ENCODE data around the gene CHST11.
"Not testable (repeated sequence)": the region's sequence is repeated elsewhere in the genome, so short reads cannot be mapped to it uniquely, and the experiment has no call there.

The CHST11 gene

DNA sequence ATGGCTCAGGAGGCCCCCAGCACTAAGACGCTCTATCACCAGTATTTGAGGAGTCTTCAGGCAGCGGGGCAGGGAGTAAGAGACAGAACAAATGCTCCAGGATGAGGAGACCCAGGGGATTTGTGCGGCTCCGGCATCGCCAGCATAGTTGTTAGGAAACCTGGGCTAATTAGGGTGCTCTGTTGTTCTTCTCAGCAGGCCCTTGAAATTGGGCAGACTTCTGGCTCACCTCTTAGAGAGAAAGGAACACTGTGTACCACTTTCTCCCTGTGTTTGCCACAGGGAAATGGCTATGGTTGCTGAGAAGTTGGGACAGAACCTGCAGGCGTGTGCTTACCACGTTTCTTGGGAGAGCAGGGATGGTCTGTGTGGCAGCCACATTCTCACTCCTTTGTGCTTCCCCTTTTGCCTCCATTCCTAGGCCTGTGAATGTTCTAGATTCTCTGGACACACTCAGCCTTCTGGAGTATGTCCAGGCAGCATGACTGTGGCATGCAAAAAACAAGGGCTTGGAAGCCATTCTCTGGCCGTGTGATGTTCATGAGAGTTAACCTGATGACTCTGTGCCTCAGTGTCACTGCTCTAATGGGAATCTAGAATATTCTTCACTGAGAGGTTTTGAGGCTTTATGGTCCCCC lies 109.0 kb downstream of the CHST11 start:
- no peak for DNase-seq (ENCODE audit: low spot score)

DNA sequence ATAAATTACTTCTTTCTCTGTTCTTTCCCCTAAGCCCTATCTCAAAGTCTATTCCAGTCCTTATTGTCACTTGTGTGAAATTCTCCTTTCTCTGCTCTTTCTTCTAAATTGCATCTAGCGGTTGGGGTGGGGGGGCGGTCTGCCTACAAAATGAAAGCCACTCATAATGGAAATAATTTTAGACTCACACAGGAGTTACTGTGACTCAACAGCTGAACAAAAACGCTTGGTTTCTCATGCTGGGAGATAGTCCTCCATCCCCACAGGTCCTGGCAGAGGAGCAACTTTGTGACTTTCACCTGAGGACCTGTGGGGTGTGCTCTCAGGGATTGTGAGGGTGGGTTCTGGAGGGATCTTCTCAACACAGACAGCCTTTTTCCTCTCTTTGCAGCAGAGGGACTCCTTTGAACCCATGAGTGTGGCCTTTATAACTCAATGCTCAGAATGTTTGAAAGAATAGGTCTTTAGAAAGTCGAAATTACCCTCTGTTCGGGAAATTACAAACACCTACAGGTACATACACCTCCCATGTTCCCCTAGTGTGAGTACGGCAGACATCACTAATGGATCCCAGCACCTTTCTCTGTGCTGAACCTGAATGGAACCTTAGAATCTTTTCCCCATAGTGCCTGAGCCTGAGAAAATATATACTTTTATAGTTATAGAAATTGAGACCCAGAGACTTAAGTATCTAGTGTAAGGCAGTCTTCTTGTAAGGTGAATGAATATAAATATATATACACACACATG lies 109.7 kb downstream of the CHST11 start:
- no peak for DNase-seq (ENCODE audit: low spot score)

DNA sequence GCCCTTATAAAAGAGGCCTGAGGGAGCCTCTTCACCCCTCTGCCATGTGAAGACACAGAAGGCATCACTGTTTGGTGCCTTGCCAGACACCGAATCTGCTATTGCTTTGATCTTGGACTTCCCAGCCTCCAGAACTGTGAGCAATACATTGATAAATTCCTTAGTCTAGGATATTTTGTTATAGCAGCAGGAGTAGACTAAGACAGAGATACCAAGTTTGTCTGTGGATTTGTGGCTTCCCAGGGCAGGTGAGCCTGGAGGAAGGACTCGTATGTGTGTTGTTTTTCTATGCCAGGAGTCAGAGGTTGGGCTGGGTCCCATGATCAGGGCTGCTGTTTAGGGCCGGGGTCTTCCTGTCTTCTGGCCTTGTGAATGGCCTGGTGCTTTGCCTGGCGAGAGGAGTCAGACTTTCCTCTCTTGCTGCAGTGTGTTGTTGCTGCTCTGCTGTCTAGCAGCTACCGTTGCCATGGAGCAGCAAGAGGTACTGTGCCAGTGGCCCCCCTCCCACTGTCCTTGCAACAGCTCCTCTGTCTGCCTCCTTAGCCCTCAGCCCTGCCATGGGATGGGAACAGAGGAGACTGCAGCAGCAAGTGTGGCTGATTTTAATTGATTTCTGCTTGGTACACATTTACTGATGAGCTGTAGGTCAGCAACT lies 111.2 kb downstream of the CHST11 start:
- DNase-seq (ENCODE audit: low spot score) = no peak

DNA sequence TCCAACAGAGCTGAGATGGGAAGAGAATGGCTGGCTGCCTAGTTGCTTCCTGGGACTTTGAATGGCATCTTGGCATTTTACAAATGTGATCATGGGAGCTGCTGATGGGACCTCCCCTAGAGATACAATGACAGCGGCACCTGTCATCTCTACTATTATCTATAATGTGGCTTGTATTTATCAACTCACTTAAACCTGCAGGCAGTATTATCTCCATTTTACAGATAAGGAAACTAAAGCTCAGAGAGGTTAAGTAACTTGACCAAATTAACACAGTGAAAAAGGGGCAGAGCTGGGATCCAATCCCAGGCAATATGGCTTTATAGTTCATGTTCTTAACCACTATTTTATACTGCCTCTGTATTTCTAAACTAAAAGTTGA lies 111.7 kb downstream of the CHST11 start:
- DNase-seq (ENCODE audit: low spot score) = no peak

DNA sequence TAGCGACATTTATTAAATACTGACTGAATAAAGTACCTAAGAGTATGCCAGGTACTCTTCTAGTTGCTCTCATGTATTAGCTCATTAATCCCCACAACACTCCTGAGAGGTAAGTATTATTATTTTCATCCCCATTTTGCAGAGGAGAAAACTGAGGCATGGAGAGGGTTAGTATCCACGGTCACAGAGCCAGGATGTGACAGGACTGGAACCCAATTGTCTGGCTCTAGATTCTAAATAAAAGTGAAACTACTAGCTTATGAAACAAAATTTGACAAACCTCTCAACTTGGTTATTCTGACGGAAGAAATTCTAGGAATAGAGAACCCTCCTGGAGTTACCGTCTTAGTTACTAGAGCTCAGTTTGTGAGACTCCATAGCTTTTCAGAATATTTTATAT lies 112.2 kb downstream of the CHST11 start:
- no peak for DNase-seq (ENCODE audit: low spot score)

DNA sequence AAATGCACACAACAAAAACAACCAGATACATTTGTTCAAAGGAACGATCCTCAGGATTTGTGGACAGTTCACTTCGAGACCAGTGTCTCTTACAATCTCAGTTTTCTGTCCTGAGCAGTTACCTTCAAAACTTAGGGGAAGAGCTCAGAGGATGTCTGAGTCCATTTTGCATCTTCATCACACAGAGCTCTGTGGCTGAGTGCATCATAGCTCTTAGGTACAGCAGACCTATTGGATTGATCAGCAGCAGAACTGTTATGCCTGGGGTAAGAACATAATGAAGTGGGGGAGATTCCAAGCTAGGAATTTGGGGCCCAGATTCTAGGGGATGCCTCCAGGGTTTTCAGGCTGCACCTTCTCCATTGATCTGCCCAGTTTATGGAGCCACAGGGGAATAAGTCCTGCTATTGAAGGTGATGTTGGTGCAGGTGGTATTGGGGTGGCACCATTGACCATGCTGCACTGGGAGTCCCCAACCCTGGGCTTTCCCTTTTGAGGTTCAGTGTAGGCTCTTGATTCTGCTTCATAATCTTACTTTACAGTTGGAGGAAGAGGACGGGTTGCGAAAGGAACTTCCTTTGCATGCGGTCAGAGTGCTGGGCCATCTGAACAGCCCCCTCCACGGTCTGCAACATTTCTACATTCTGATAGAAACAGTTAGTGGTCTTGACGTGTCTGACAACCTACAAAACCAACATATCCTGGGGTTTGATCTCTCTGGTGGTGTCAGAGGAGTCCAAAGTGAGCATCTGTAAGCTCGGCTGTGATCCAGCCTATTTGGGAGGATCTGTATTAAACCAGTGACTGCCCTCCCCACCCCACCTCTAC lies 112.8 kb downstream of the CHST11 start:
- DNase-seq (ENCODE audit: low spot score) = no peak

DNA sequence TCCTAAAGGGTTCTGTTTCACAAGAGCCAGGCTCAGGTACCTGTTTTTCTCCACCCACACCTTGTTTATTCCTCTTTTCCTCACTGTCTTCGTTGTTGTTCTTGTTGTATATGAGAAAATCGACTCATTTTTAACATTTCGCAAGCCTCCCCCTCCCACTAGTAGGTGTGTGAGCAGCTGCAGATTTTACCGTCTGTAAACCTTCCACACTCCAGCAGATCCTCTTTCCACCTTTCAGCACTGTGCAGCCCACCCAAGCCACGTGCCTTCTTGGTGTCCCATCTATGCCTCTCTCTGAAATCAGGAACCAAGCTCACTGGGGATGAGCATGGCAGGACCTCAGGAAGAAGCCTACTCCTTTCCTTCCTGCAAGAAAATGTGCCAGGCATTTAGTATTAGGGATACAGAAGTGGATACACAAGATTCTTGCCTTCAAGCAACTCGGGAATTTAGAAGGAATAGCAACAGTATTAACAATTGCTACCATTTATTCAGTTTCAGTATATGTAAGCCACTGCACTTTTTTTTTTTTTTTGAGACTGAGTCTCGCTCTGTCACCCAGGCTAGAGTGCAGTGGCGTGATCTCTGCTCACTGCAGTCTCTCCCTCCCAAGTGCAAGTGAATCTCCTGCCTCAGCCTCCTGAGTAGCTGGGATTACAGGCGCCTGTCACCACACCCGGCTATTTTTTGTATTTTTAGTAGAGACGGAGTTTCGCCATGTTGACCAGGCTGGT lies 113.6 kb downstream of the CHST11 start:
- no peak for DNase-seq (ENCODE audit: low spot score)

DNA sequence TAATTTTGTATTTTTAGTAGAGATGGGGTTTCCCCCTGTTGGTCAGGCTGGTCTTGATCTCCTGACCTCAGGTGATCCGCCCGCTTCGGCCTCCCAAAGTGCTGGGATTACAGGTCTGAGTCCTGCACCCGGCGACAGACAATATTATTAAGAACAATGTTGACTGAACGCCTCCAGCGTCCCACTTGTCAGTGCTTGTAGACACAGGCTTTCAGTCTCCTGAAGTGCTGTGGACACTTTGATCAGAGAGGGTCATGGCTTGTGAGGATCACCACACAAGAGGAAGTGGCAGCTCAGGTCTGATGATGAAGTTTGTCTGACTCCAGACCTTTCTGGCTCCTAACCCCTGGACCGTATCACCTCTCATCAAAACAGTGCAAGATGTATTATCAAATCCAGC lies 114.6 kb downstream of the CHST11 start:
- no peak for DNase-seq (ENCODE audit: low spot score)

DNA sequence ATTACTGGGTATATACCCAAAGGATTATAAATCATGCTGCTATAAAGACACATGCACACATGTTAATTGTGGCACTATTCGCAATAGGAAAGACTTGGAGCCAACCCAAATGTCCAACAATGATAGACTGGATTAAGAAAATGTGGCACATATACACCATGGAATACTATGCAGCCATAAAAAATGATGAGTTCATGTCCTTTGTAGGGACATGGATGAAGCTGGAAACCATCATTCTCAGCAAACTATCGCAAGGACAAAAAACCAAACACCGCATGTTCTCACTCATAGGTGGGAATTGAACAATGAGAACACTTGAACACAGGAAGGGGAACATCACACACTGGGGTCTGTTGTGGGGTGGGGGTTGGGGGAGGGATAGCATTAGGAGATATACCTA lies 117.6 kb downstream of the CHST11 start:
- DNase-seq (ENCODE audit: low spot score) = not testable (repeated sequence)

DNA sequence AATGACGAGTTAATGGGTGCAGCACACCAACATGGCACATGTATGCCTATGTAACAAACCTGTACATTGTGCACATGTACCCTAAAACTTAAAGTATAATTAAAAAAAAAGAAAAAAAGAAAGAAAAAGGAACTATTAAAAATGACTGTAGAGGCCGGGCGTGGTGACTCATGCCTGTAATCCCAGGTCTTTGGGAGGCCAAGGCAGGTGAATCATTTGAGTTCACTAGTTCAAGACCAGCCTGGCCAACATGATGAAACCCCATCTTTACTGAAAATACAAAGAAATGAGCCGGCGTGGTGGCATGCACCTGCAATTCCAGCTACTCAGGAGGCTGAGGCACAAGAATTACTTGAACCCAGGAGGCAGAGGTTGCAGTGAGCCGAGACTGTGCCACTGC lies 118.0 kb downstream of the CHST11 start:
- not testable (repeated sequence) for DNase-seq (ENCODE audit: low spot score)

DNA sequence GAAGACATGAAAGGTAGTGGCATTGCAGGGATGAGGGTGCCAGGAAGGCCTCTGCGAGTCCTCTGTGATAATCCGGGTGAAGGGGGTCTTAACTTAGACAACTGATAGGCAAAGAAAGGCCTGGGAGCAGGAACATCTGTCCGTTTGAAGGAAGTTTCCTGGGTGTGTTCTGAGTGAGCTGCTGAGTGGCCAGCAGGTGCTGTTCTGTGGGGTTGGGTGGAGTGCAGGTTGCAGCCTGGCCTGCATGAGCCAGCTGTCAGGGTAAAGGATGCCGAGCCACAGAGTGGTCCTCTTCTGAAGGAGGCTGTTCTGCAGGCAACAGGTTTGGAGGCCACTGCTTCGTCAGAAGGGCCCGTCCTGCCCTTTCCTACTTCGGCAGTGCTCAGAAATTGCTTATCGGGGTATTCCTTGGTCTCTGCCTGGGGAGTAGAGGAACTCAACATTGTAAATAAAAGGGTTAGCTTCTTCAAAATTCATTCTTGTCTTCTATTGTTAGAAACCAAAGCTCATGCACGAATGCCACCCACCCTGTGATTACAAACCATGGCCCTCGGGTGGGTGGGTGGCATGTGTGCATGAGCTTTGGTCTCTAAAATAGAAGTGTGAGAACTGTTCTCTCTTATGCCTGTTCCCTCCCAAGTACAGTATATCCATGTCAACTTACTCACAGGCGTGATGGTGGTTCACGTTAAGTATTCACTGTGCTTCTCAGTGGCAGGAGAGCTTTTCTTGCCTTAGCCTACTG lies 118.9 kb downstream of the CHST11 start:
- no peak for DNase-seq (ENCODE audit: low spot score)

DNA sequence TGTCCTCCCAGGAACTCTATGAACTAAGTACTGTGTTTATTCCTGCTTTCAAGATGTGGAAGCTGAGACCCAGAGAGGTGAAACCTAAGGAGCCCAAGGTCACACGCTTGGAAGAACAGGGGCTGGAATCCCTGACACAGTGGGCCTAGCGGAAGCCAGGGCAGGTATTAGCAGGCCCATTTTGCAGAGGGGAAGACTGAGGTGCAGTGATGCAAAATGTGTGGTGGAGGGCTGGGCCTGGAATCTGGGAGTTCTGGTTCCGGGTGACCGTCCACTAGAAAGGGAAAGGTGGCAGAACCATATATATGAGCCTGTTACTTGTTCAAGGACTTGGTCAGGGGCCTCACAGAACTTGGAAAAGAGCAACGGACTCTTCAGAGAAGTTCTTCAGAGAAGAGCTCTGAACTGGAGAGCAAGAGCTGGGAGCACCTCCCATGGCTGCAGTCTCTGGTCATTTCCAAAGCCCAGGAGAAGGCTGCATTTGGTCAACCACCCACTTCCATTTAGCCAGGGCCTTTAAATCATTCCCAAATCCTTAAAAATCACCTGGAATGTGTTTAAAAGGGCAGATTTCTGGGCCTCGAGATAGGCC lies 119.5 kb downstream of the CHST11 start:
- DNase-seq (ENCODE audit: low spot score) = no peak

DNA sequence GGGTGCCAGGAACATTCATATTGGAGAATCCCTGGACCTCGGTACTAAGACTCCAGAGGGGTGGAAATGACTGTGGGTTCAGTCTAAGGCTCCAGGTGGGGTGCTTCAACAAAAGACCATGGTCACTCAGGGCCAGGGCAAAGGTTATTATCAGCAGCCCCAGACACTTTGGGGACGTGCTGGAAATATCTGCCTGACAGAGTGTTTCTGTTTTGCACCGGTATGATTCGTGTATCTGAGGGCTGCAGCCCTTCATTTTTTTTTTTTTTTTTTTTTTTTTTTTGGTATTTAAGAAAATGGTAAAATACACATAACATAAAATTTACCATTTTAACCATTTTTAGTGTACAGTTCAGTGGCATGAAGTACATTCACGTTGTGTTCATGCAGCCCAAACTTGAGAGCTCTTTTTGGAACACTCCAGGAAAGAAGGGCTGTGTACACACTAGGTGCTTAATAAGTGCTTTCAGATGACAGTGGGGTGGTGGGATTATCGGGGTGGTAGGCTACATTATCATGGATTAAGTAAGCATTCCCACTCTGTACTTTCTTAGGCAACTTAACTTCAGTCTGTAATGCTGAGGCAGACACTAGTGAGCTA lies 120.3 kb downstream of the CHST11 start:
- DNase-seq (ENCODE audit: low spot score) = no peak

DNA sequence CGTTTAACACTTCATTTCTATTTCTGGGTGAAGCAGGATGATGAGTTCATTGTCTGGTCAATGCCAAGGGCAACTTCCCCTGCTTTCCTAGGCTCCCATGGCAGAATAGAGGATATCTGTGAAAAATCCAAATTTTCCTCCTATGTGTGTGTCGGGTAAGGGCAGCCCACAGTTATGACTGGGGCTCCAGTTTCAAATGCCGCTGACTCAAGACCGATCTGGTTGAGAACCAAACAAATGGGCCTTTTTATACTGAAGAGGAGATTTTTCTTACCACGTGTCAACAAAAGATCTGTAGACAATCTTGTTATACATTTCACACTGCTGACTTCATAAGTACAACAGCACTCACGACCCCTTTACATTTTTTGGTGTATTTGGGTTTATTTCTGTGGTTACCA lies 120.8 kb downstream of the CHST11 start:
- DNase-seq (ENCODE audit: low spot score) = no peak

DNA sequence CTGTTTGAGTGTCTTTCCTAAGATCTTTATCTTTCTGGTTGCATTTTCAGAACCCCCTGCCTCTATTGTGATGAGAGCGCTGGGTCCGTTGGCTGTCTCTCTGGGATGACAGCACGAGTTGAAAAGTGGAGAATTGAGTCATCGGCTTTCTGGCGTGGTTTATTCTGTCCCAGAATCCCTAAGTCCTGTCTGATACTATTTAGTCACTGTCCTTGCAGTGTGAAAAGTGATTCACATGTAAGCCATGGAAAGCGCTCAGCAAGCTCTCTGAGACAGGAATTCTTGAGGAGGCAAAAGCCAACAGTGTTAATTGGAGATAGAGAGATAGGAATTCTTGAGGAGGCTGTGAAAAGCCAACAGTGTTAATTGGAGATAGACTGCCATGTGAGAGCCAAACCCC lies 121.7 kb downstream of the CHST11 start:
- no peak for DNase-seq (ENCODE audit: low spot score)

DNA sequence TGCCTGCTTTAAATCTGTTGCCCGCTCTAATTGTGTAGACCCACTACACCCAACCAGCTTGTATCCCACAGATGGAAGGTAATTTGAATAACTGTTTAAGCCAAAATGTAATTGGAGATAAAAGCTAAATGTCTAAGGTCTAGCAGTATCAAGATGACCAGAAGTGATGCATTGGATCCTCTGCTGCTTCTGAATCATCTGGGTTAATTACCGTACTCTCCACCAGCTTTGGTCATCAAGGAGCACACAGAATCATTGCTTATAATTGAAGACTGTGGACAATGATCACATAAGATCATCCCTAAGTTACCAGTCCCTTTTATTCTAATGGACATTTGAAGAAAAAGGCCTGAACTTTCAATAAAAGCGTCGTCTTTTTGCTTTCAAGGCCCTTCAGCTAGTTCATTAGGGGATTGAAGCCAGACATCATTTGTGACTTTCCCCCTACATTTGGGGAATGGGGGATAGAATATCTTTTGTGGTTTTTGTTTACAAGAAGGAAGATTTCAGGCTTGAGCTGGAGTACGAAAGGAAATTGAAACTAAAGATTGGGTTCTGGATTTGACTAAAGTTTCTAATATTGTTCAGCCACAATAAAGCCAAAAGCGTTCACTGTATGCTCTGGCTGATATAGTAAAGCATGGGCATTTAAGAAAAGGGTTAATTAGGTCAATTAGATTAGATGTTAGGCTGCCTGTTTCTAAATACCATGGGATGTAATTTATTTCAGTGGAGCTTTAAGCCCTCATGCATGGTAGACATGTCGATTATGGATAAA lies 123.2 kb downstream of the CHST11 start:
- DNase-seq (ENCODE audit: low spot score) = no peak

DNA sequence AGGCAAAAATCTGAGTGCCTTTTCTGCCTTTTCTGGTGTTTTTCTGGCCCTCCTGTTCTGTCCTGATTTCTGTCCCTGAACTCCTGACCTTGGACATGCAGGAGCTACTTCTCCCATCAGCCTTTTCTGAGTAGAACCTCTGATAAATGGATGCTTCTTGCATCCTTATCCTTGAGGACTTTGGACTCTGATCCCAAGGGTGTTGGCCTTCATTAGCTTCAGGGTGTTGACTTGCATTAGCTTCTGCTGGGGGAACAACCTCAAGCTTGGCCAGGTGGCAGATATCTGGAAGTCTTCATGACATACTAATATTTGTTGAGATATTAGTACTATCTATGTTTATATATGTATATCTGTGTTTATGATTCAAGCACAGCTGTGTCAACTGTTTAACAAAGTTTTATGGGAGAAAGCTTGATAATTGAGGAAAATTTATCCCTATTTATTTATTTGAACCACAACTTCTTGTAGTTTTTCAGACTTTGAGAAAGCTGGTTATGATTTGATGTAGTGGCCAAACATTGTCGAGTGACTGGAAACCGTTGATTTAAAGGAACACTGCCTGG lies 124.3 kb downstream of the CHST11 start:
- DNase-seq (ENCODE audit: low spot score) = no peak

DNA sequence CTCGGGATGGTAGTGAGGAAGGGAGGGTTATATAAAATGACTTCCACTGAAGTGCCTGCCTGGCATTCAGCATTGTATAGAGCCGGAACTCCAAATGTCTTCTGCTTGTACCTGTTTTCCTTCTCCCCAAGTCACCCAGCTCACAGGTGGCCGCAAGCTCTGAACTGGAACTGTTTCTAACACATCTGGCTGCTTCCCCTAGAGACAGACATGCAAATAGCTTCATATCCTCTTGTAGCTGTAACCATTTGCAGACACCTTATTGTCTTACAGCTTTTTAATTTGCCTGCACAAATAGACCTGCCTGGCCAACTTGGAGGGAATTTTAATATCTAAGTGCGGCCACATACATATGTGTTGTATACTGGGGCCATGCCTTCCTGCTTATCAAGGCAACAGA lies 126.0 kb downstream of the CHST11 start:
- no peak for DNase-seq (ENCODE audit: low spot score)

DNA sequence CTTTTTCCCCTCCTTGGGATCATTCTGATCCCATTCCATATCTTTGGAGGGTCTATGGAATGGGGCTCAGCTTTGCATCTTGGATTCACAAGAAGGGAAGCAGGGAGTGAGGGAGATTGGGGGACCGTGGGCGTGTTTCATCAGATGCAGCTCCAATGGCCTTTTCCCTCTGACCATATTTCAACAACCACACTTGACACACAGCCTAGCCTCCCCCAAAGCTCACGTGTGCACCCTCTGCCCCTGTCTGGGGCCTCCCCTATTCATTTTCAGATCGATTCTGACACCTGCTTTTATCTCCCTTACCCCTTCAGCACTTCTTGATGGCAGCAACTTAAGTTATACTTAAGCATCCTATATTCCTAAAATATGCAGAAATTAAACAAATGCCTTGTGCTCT lies 126.6 kb downstream of the CHST11 start:
- DNase-seq (ENCODE audit: low spot score) = no peak

Measured in SW480 (cell line).